DOHH2 (cell line): ENCODE data around the gene OXNAD1.

Experiments
- H3F3A ChIP-seq: fragments of 200-600 bp; sonication (generic), shearing (Covaris generic); 2 replicates; pipeline ENCODE4 v1.6.0; 2016; ENCODE audit warnings: antibody characterized with exemption, mild to moderate bottlenecking; ENCODE audit not compliant: control insufficient read depth, insufficient read depth
- H3K27ac ChIP-seq: fragments of 200-600 bp; sonication (generic); 2 replicates; pipeline ENCODE4 v1.5.1; 2014; ENCODE audit warnings: low read depth, mild to moderate bottlenecking, low read length, moderate library complexity
- H3K27me3 ChIP-seq: fragments of 200-600 bp; sonication (generic); 2 replicates; pipeline ENCODE4 v1.6.1; 2014; ENCODE audit warnings: mild to moderate bottlenecking, low read length, mixed read lengths; ENCODE audit not compliant: control insufficient read depth
- H3K36me3 ChIP-seq: fragments of 200-600 bp; sonication (generic); 2 replicates; pipeline ENCODE4 v1.6.1; 2014; ENCODE audit warnings: mild to moderate bottlenecking, low read length, moderate library complexity, mixed read lengths; ENCODE audit not compliant: control insufficient read depth
- H3K4me1 ChIP-seq: fragments of 200-600 bp; sonication (generic); 2 replicates; pipeline ENCODE4 v1.6.1; 2014; ENCODE audit warnings: mild to moderate bottlenecking, low read length, mixed read lengths; ENCODE audit not compliant: control insufficient read depth
- H3K4me2 ChIP-seq: fragments of 200-600 bp; sonication (generic); 2 replicates; pipeline ENCODE4 v1.6.0; 2014; ENCODE audit warnings: mild to moderate bottlenecking, low read length, moderate library complexity
- H3K4me3 ChIP-seq: fragments of 200-600 bp; sonication (generic); 2 replicates; pipeline ENCODE4 v1.5.1; 2014; ENCODE audit warnings: mild to moderate bottlenecking, low read length, mixed read lengths
- H3K79me2 ChIP-seq: fragments of 200-600 bp; sonication (generic); 2 replicates; pipeline ENCODE4 v1.6.1; 2014; ENCODE audit warnings: mild to moderate bottlenecking, low read length, mixed read lengths; ENCODE audit not compliant: control insufficient read depth
- H3K9me2 ChIP-seq: fragments of 200-600 bp; sonication (generic); replicated peaks from 2 replicates; pipeline ENCODE4 v1.6.1; 2014; ENCODE audit warnings: mild to moderate bottlenecking, low read length, mixed read lengths; ENCODE audit not compliant: control insufficient read depth
- H3K9me3 ChIP-seq: fragments of 200-600 bp; sonication (generic); 2 replicates; pipeline ENCODE4 v1.6.1; 2014; ENCODE audit warnings: antibody characterized with exemption, low read length, mixed read lengths; ENCODE audit not compliant: control insufficient read depth, insufficient read depth
- H4K20me1 ChIP-seq: fragments of 200-600 bp; sonication (generic); 2 replicates; pipeline ENCODE4 v1.6.0; 2014; ENCODE audit warnings: low read depth, mild to moderate bottlenecking, antibody characterized with exemption, low read length, moderate library complexity; ENCODE audit not compliant: control insufficient read depth, insufficient read depth
- EZH2phosphoT487 ChIP-seq: fragments of 200-600 bp; sonication (generic); IDR thresholded peaks from 2 replicates; pipeline ENCODE4 v1.6.1; 2017; ENCODE audit warnings: borderline replicate concordance, mild to moderate bottlenecking, antibody characterized with exemption, low read length, moderate library complexity, mixed read lengths
- TF ChIP-seq, protein P1 (sequence below): fragments of 200-600 bp; sonication (generic); IDR thresholded peaks from one replicate; pipeline ENCODE4 v1.5.1; 2014; ENCODE audit warnings: antibody characterized with exemption, mild to moderate bottlenecking, low read depth, low read length; ENCODE audit not compliant: poor library complexity, severe bottlenecking

Gene OXNAD1

DNA sequence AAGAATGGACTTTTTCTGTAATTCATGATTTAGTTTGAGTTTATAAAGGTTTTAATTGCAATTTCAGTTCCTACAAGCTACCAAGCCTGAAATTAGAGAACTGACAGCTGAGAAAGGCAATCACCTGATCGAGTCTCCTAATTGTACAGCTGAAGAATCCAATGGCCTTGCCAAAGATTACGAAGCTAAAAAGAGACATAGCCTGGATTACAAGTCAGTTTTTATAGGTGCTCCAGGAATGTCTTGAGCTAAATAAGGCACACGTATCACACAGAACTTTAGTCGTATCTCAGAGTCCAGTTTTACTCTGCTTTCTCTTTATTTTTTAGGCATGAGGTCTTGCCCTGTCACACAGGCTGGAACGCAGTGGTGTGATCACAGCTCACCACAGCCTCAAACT is 6.8 kb upstream of the OXNAD1 start:
- Histone ChIP-seq H3K36me3 (peaks cover 20% of the 10 kb centered on the region), H3K27ac (no peak overlapping the region), H4K20me1 (no peaks in the 10 kb centered on the region), H3K9me3 (no peaks in the 10 kb centered on the region), H3K4me1 (peaks cover 7% of the 10 kb centered on the region), H3K9me2 (no peaks in the 10 kb centered on the region), H3K79me2 (peaks cover 13% of the 10 kb centered on the region), H3F3A (no peaks in the 10 kb centered on the region), H3K4me2 (no peak overlapping the region), H3K4me3 (no peak overlapping the region), H3K27me3 (no peaks in the 10 kb centered on the region)
- TF ChIP-seq, protein P1, sequence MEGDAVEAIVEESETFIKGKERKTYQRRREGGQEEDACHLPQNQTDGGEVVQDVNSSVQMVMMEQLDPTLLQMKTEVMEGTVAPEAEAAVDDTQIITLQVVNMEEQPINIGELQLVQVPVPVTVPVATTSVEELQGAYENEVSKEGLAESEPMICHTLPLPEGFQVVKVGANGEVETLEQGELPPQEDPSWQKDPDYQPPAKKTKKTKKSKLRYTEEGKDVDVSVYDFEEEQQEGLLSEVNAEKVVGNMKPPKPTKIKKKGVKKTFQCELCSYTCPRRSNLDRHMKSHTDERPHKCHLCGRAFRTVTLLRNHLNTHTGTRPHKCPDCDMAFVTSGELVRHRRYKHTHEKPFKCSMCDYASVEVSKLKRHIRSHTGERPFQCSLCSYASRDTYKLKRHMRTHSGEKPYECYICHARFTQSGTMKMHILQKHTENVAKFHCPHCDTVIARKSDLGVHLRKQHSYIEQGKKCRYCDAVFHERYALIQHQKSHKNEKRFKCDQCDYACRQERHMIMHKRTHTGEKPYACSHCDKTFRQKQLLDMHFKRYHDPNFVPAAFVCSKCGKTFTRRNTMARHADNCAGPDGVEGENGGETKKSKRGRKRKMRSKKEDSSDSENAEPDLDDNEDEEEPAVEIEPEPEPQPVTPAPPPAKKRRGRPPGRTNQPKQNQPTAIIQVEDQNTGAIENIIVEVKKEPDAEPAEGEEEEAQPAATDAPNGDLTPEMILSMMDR: no peak
- TF ChIP-seq EZH2phosphoT487: no peak

DNA sequence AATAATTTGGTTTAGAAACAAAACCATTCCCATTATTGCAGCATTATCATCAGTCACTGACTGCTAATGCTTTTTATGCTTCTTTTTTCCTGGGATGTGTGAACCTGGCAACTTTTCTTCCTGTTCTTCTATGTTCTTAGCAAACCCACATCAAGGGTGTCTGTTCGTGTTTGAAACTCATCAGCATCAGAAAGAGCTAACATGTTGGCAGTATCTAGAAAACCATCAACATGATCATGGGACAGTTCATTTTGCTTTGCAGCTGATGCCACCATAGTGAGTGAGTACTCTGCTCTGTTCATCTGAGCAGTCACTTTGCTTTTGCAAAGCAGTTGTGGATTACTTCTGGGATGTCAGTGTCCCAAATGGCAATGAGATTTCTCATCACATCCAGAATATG is 6.1 kb upstream of the OXNAD1 start:
- H3F3A ChIP-seq: no peaks in the 10 kb centered on the region
- H3K4me1 ChIP-seq: peaks cover 7% of the 10 kb centered on the region
- peaks cover 19% of the 10 kb centered on the region for H3K79me2 ChIP-seq
- H3K9me3 ChIP-seq: no peaks in the 10 kb centered on the region
- H3K27me3 ChIP-seq: no peaks in the 10 kb centered on the region
- no peaks in the 10 kb centered on the region for H3K9me2 ChIP-seq
- peaks cover 20% of the 10 kb centered on the region for H3K36me3 ChIP-seq
- no peak for TF ChIP-seq EZH2phosphoT487
- TF ChIP-seq, protein P1: no peak
- no peak overlapping the region for H3K27ac ChIP-seq
- H4K20me1 ChIP-seq: no peaks in the 10 kb centered on the region
- H3K4me2 ChIP-seq: no peak overlapping the region
- no peak overlapping the region for H3K4me3 ChIP-seq

DNA sequence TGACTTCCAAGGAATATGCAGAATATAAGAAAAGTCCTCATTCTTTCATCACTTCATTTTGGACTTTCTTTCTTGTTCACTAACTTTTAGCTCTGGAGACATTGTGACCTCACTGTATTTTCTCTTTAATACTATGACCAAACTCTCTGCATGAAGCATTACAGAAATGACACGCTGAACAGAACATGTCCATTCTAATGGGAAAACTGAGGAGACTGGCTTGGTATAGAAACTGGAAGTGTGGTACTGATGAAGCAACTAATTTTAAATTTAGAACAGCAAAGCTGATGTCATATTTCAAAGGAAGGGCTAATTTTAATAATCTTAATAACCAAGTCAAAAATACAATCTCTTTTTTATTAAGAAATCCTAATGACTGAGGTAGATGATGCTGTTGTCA is 5.0 kb upstream of the OXNAD1 start:
- Histone ChIP-seq H3K36me3 (peaks cover 23% of the 10 kb centered on the region), H3K27ac (no peak overlapping the region), H3F3A (no peaks in the 10 kb centered on the region), H3K79me2 (peaks cover 28% of the 10 kb centered on the region), H3K27me3 (no peaks in the 10 kb centered on the region), H4K20me1 (no peaks in the 10 kb centered on the region), H3K9me2 (no peaks in the 10 kb centered on the region), H3K9me3 (no peaks in the 10 kb centered on the region), H3K4me2 (no peak overlapping the region), H3K4me3 (no peak overlapping the region), H3K4me1 (peaks cover 10% of the 10 kb centered on the region)
- TF ChIP-seq, protein P1: no peak
- no peak for TF ChIP-seq EZH2phosphoT487

DNA sequence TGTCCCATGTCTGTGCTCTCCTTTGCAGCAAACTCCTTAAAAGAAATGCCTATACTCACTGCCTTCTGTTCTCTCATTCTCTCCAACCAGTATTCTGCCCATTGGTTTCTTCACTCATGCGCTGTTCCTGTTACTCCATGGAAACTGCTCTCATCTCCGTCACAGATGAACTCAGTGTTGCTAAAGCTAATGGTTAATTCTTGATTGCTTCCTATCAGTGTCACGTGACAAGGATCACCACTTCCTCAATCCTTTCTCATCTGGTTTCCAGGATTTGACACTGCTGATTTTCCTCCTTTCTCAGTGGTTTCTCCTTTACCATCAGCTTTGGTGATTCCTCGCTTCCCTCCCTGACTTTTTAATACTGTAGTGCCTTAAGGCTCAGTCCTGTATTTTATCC is 2.8 kb upstream of the OXNAD1 start:
- no peak overlapping the region for H3K4me2 ChIP-seq
- H3F3A ChIP-seq: no peaks in the 10 kb centered on the region
- no peak overlapping the region for H3K4me3 ChIP-seq
- H3K9me2 ChIP-seq: no peaks in the 10 kb centered on the region
- H3K9me3 ChIP-seq: no peaks in the 10 kb centered on the region
- H3K4me1 ChIP-seq: peaks cover 26% of the 10 kb centered on the region
- peaks cover 27% of the 10 kb centered on the region for H3K36me3 ChIP-seq
- no peaks in the 10 kb centered on the region for H3K27me3 ChIP-seq
- peaks cover 49% of the 10 kb centered on the region for H3K79me2 ChIP-seq
- no peaks in the 10 kb centered on the region for H4K20me1 ChIP-seq
- H3K27ac ChIP-seq: no peak overlapping the region
- TF ChIP-seq EZH2phosphoT487: no peak
- TF ChIP-seq, protein P1: no peak
